ENCODE data around the gene ATXN10.

Gene ATXN10

GRCh38 chr22:45878901-45879551, 207.4 kb downstream of the ATXN10 start:
- no peak for DNase-seq (ENCODE audit: low read depth)

GRCh38 chr22:45879552-45879949, 207.9 kb downstream of the ATXN10 start:
- no peak for DNase-seq (ENCODE audit: low read depth)

- DNase-seq (ENCODE audit: low read depth): no peak
Observed at GRCh38 chr22:45880091-45880715, 208.6 kb downstream of the ATXN10 start.

GRCh38 chr22:45880716-45881523, 209.3 kb downstream of the ATXN10 start:
- no peak for DNase-seq (ENCODE audit: low read depth)

- DNase-seq (ENCODE audit: low read depth): no peak
Observed at GRCh38 chr22:45881524-45881875, 209.9 kb downstream of the ATXN10 start.

GRCh38 chr22:45882881-45883810, 211.5 kb downstream of the ATXN10 start:
- no peak for DNase-seq (ENCODE audit: low read depth)

GRCh38 chr22:45883811-45884170, 212.2 kb downstream of the ATXN10 start:
- no peak for DNase-seq (ENCODE audit: low read depth)

GRCh38 chr22:45884201-45885062, 212.8 kb downstream of the ATXN10 start:
- no peak for DNase-seq (ENCODE audit: low read depth)

- DNase-seq (ENCODE audit: low read depth): no peak
Observed at GRCh38 chr22:45885171-45885840, 213.7 kb downstream of the ATXN10 start.

- no peak for DNase-seq (ENCODE audit: low read depth)
Observed at GRCh38 chr22:45885941-45886395, 214.3 kb downstream of the ATXN10 start.

- DNase-seq (ENCODE audit: low read depth): no peak
Observed at GRCh38 chr22:45886540-45886939, 214.9 kb downstream of the ATXN10 start.

GRCh38 chr22:45887202-45888131, 215.8 kb downstream of the ATXN10 start:
- no peak for DNase-seq (ENCODE audit: low read depth)

GRCh38 chr22:45888221-45889092, 216.8 kb downstream of the ATXN10 start:
- no peak for DNase-seq (ENCODE audit: low read depth)

GRCh38 chr22:45889093-45889538, 217.5 kb downstream of the ATXN10 start:
- no peak for DNase-seq (ENCODE audit: low read depth)

GRCh38 chr22:45889539-45890350, 218.1 kb downstream of the ATXN10 start:
- DNase-seq (ENCODE audit: low read depth): no peak

GRCh38 chr22:45890351-45890635, 218.7 kb downstream of the ATXN10 start:
- no peak for DNase-seq (ENCODE audit: low read depth)

- DNase-seq (ENCODE audit: low read depth): no peak
Observed at GRCh38 chr22:45891021-45891421, 219.4 kb downstream of the ATXN10 start.

Measured in activated T-helper 9 cell treated with anti-CD3 and anti-CD28 coated beads, Interleukin-2, amount 50 U/mL, for 16 hours (primary cell).